Astrocyte (in vitro differentiated cells and primary cell): ENCODE results near the gene PXN.
"Not testable (repeated sequence)": the region's sequence is repeated elsewhere in the genome, so short reads cannot be mapped to it uniquely, and the experiment has no call there.

Experiments used
- CTCF ChIP-seq: IDR thresholded peaks from 2 replicates; pipeline ENCODE4 v1.5.1; 2011; ENCODE audit warnings: low read depth, mild to moderate bottlenecking, inconsistent platforms, low read length, moderate library complexity; ENCODE audit not compliant: insufficient read depth
- EZH2 ChIP-seq: IDR thresholded peaks from 2 replicates; pipeline ENCODE4 v1.6.1; 2012; ENCODE audit warnings: mild to moderate bottlenecking, low read length, inconsistent platforms; ENCODE audit not compliant: insufficient read depth

- TF ChIP-seq CTCF, EZH2: not testable (repeated sequence)
Measured at GRCh38 chr12:120251364-120252070, 14.0 kb downstream of the PXN start.
